K562 (cell line): ENCODE measurements around the gene UBE3B. TPM values are rescaled to one million over a fixed set of nuclear protein-coding genes. Genes with fewer than 3 reads are reported as not detected.

ENCODE experiments used
- C11orf30 ChIP-seq: fragments of 450-650 bp; IDR thresholded peaks from 2 replicates; pipeline ENCODE4 v1.6.1; 2016; ENCODE audit warnings: low read depth, mild to moderate bottlenecking
- CBX3 ChIP-seq, 2 experiments: IDR thresholded peaks; 1 replicate in 1 of 2; 2 replicates in 1 of 2; pipeline ENCODE4 v1.6.1; 2012; ENCODE audit warnings: inconsistent platforms in 2 of 2, low read length in 2 of 2, borderline replicate concordance in 1 of 2, control low read depth in 1 of 2
- CHAMP1 ChIP-seq: fragments of 450-650 bp; IDR thresholded peaks from 2 replicates; pipeline ENCODE4 v1.6.1; 2016; ENCODE audit warnings: mild to moderate bottlenecking
- FOXJ2 ChIP-seq: fragments of 200-800 bp; sonication (Bioruptor generic); IDR thresholded peaks from 2 replicates; pipeline ENCODE4 v1.6.1; 2016; ENCODE audit warnings: missing genetic modification characterization, missing compliant biosample characterization
- GABPA ChIP-seq: fragments of 200-800 bp; sonication (Bioruptor generic); conservative IDR thresholded peaks from 2 replicates; pipeline ENCODE4 v1.6.1; 2016; ENCODE audit warnings: low read depth, missing genetic modification characterization, missing compliant biosample characterization
- HDAC8 ChIP-seq: fragments of 450-650 bp; IDR thresholded peaks from 2 replicates; pipeline ENCODE4 v1.6.1; 2016; ENCODE audit warnings: mild to moderate bottlenecking, missing genetic modification characterization, moderate library complexity, missing compliant biosample characterization
- HES1 ChIP-seq: fragments of 450-650 bp; IDR thresholded peaks from 2 replicates; pipeline ENCODE4 v1.6.1; 2016; ENCODE audit warnings: low read depth, mild to moderate bottlenecking, moderate library complexity
- MCM3 ChIP-seq: fragments of 450-650 bp; IDR thresholded peaks from 2 replicates; pipeline ENCODE4 v1.6.1; 2016
- MEF2A ChIP-seq: IDR thresholded peaks from 2 replicates; pipeline ENCODE4 v1.6.1; 2011; ENCODE audit warnings: low read depth, mild to moderate bottlenecking, low read length, moderate library complexity; ENCODE audit not compliant: control insufficient read depth
- PTBP1 ChIP-seq: fragments of 200-400 bp; formaldehyde crosslinking; IDR thresholded peaks from 2 replicates; pipeline ENCODE4 v1.6.1; 2017; ENCODE audit warnings: low read depth, low read length
- RAD21 ChIP-seq, 2 experiments: fragments of 250-450 bp in 1 of 2; fragments of 450-650 bp in 1 of 2; sonication (Bioruptor Pico) in 1 of 2; formaldehyde crosslinking in 1 of 2; IDR thresholded peaks in 1 of 2; conservative IDR thresholded peaks in 1 of 2; 2 replicates each; pipeline versions ENCODE4 v1.4.0 to v1.8.0; 2020 to 2022; ENCODE audit warnings: mild to moderate bottlenecking in 2 of 2, moderate library complexity in 1 of 2
- SP2 ChIP-seq: IDR thresholded peaks from 2 replicates; pipeline ENCODE4 v1.6.1; 2011; ENCODE audit warnings: mild to moderate bottlenecking, low read depth, low read length, moderate library complexity; ENCODE audit not compliant: poor library complexity, severe bottlenecking; ENCODE audit errors: extremely low read depth
- ZBTB17 ChIP-seq: fragments of 450-650 bp; formaldehyde crosslinking; IDR thresholded peaks from 2 replicates; pipeline ENCODE4 v1.4.0; 2020; ENCODE audit warnings: mild to moderate bottlenecking
- ZNF121 ChIP-seq: sonication (generic); formaldehyde crosslinking; conservative IDR thresholded peaks from 2 replicates; pipeline ENCODE4 v1.8.0; 2022; ENCODE audit warnings: missing genetic modification reagents
- ZNF23 ChIP-seq: fragments of 250-450 bp; sonication (Bioruptor Pico); IDR thresholded peaks from 2 replicates; pipeline ENCODE4 v1.4.0; 2020; ENCODE audit warnings: mild to moderate bottlenecking
- ZNF316 ChIP-seq: fragments of 450-650 bp; IDR thresholded peaks from 2 replicates; pipeline ENCODE4 v1.6.1; 2016
- ZNF589 ChIP-seq: fragments of 200-800 bp; sonication (Bioruptor generic); IDR thresholded peaks from 2 replicates; pipeline ENCODE4 v1.6.1; 2016; ENCODE audit warnings: low read depth, missing genetic modification characterization, missing compliant biosample characterization
- polyA plus RNA-seq, 8 experiments: library from polyadenylated mRNA; depleted of rRNA in 4 of 8; stranded (reverse) in 5 of 8; unstranded in 3 of 8; fragments of >200 nt; fragmentation: Nextera tagmentation in 2 of 8; fragmentation: Illumina TruSeq in 1 of 8; extraction: Ambion mirVana in 2 of 8; extraction: Trizol in 1 of 8; gene quantifications; 2 replicates each; pipeline versions ENCODE4 v1.2.1 to v1.2.3, GENCODE V29; 2011 to 2014; ENCODE audit warnings: inconsistent platforms in 1 of 8, missing spikeins in 1 of 8
- total RNA-seq, 7 experiments: library from RNA; depleted of rRNA in 6 of 7; stranded (reverse); fragments of >200 nt in 6 of 7; fragmentation: Illumina TruSeq in 2 of 7; extraction: Trizol in 2 of 7; gene quantifications; 2 replicates each; pipeline versions ENCODE4 v1.2.1 to v1.2.3, GENCODE V29; 2011 to 2021; ENCODE audit warnings: low replicate concordance in 1 of 7
- TF ChIP-seq, protein P1 (sequence below), 2 experiments: fragments of 150-350 bp in 1 of 2; IDR thresholded peaks; 2 replicates each; pipeline ENCODE4 v1.6.1; 2012 to 2016; ENCODE audit warnings: low read depth in 2 of 2, low read length in 2 of 2, mild to moderate bottlenecking in 1 of 2, moderate library complexity in 1 of 2
- TF ChIP-seq, protein P2 (sequence below), 2 experiments: fragments of 450-650 bp; IDR thresholded peaks; 2 replicates each; pipeline ENCODE4 v1.6.1; 2016
- TF ChIP-seq, protein P3 (sequence below): fragments of 450-650 bp; IDR thresholded peaks from 2 replicates; pipeline ENCODE4 v1.6.1; 2016; ENCODE audit warnings: missing biosample characterization, missing genetic modification characterization

Gene UBE3B
- total and polyA plus RNA-seq, 9 of the 15 experiments (the other 6 are each of a cell fraction or from before 2014, with no cell fraction given): 7.6 to 23.6 (median 15.5) TPM

GRCh38 chr12:109542014-109542413 is 64.6 kb downstream of the UBE3B start (continued):
- TF ChIP-seq, protein P1, sequence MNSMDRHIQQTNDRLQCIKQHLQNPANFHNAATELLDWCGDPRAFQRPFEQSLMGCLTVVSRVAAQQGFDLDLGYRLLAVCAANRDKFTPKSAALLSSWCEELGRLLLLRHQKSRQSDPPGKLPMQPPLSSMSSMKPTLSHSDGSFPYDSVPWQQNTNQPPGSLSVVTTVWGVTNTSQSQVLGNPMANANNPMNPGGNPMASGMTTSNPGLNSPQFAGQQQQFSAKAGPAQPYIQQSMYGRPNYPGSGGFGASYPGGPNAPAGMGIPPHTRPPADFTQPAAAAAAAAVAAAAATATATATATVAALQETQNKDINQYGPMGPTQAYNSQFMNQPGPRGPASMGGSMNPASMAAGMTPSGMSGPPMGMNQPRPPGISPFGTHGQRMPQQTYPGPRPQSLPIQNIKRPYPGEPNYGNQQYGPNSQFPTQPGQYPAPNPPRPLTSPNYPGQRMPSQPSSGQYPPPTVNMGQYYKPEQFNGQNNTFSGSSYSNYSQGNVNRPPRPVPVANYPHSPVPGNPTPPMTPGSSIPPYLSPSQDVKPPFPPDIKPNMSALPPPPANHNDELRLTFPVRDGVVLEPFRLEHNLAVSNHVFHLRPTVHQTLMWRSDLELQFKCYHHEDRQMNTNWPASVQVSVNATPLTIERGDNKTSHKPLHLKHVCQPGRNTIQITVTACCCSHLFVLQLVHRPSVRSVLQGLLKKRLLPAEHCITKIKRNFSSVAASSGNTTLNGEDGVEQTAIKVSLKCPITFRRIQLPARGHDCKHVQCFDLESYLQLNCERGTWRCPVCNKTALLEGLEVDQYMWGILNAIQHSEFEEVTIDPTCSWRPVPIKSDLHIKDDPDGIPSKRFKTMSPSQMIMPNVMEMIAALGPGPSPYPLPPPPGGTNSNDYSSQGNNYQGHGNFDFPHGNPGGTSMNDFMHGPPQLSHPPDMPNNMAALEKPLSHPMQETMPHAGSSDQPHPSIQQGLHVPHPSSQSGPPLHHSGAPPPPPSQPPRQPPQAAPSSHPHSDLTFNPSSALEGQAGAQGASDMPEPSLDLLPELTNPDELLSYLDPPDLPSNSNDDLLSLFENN (IDR thresholded peaks at IDR 0.05; ENCODE audit: low read depth in 2 of 2, low read length in 2 of 2): peak in 1 of 2 experiments; percentile 62; a peak in 1 of 4 replicates
- TF ChIP-seq ZNF316 (no peak), MCM3 (no peak), ZNF121 (CRISPR knock-in tag) (no peak), C11orf30 (no peak), CHAMP1 (no peak), SP2 (no peak), PTBP1 (no peak), HES1 (no peak), MEF2A (no peak), FOXJ2 (no peak), HDAC8 (tag) (no peak), CBX3 (IDR thresholded peaks at IDR 0.05; ENCODE audit: borderline replicate concordance in 1 of 2, low read length in 2 of 2) (0 out of 3 replicates have a peak, but pooled peaks of 1 of the 2 experiments have one; percentile 40), ZNF589 (CRISPR knock-in tag) (no peak), GABPA (tag) (no peak), ZBTB17 (peak; percentile 96), ZNF23 (CRISPR knock-in tag) (peak; percentile 93), RAD21 (CRISPR knock-in tag; conservative IDR thresholded peaks at IDR 0.05 in 1 of 2, IDR thresholded peaks at IDR 0.05 in 1 of 2) (no peak)
- TF ChIP-seq, protein P2, sequence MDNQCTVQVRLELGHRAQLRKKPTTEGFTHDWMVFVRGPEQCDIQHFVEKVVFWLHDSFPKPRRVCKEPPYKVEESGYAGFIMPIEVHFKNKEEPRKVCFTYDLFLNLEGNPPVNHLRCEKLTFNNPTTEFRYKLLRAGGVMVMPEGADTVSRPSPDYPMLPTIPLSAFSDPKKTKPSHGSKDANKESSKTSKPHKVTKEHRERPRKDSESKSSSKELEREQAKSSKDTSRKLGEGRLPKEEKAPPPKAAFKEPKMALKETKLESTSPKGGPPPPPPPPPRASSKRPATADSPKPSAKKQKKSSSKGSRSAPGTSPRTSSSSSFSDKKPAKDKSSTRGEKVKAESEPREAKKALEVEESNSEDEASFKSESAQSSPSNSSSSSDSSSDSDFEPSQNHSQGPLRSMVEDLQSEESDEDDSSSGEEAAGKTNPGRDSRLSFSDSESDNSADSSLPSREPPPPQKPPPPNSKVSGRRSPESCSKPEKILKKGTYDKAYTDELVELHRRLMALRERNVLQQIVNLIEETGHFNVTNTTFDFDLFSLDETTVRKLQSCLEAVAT (IDR thresholded peaks at IDR 0.05): peak in 1 of 2 experiments; percentile 90; a peak in 2 of 4 replicates
- TF ChIP-seq, protein P3, sequence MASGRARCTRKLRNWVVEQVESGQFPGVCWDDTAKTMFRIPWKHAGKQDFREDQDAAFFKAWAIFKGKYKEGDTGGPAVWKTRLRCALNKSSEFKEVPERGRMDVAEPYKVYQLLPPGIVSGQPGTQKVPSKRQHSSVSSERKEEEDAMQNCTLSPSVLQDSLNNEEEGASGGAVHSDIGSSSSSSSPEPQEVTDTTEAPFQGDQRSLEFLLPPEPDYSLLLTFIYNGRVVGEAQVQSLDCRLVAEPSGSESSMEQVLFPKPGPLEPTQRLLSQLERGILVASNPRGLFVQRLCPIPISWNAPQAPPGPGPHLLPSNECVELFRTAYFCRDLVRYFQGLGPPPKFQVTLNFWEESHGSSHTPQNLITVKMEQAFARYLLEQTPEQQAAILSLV: no peak
